ENCODE data around the gene CEP85L. TPM values are rescaled to one million over a fixed set of nuclear protein-coding genes. Genes with fewer than 3 reads are reported as not detected.

CEP85L gene
- total RNA-seq, 4 donors from 2014 or later: 15.6 to 22.8 (median 21.9) TPM

GRCh38 chr6:118488631-118489030 lies 162.8 kb downstream of the CEP85L start:
- ATAC-seq: no peak
- in situ Hi-C loops (cut with MboI; ENCODE audit: low sequenced_read_pairs in 4 of 4) (no loop called here), intact Hi-C loops (cut with DNase I; ENCODE audit: low total_unique reads) (no loop called here)
- H3K36me3 ChIP-seq: peaks cover 0 to 50% of the 10 kb centered on the region in 2 donors
- no peak overlapping the region for H3K27ac ChIP-seq
- TF ChIP-seq CTCF (IDR thresholded peaks at IDR 0.05 in 4 of 5, conservative IDR thresholded peaks at IDR 0.05 in 1 of 5) (no peak), POLR2A (IDR thresholded peaks at IDR 0.05) (no peak)
- no peaks in the 10 kb centered on the region for H3K27me3 ChIP-seq
- H3K4me3 ChIP-seq: no peak overlapping the region
- H3K4me1 ChIP-seq: peaks cover 0 to 9% of the 10 kb centered on the region in 2 donors
- no peak for DNase-seq
- H3K9me3 ChIP-seq: no peaks in the 10 kb centered on the region

- intact Hi-C loops (cut with DNase I; ENCODE audit: low total_unique reads) (no loop called here), in situ Hi-C loops (cut with MboI; ENCODE audit: low sequenced_read_pairs in 4 of 4) (no loop called here)
- no peaks in the 10 kb centered on the region for H3K9me3 ChIP-seq
- TF ChIP-seq POLR2A (IDR thresholded peaks at IDR 0.05): no peak
- no peak for TF ChIP-seq CTCF (IDR thresholded peaks at IDR 0.05 in 4 of 5, conservative IDR thresholded peaks at IDR 0.05 in 1 of 5)
- no peak overlapping the region for H3K4me3 ChIP-seq
- peaks cover 0 to 48% of the 10 kb centered on the region in 2 donors for H3K36me3 ChIP-seq
- H3K27me3 ChIP-seq: no peaks in the 10 kb centered on the region
- no peak for DNase-seq
- no peak for ATAC-seq
- no peak overlapping the region for H3K27ac ChIP-seq
- peaks cover 0 to 9% of the 10 kb centered on the region in 2 donors for H3K4me1 ChIP-seq
Measured at GRCh38 chr6:118485601-118486550, 165.5 kb downstream of the CEP85L start.

GRCh38 chr6:118476551-118476950 lies 174.8 kb downstream of the CEP85L start:
- peaks cover 20 to 21% of the 10 kb centered on the region in 2 donors for H3K4me1 ChIP-seq
- DNase-seq (no peak), ATAC-seq (peak; percentile 72 to 87)
- no peak overlapping the region for H3K4me3 ChIP-seq
- TF ChIP-seq POLR2A (IDR thresholded peaks at IDR 0.05) (no peak), CTCF (IDR thresholded peaks at IDR 0.05 in 4 of 5, conservative IDR thresholded peaks at IDR 0.05 in 1 of 5) (no peak)
- H3K36me3 ChIP-seq: peaks cover 0 to 32% of the 10 kb centered on the region in 2 donors
- intact Hi-C loops (cut with DNase I; ENCODE audit: low total_unique reads) (no loop called here), in situ Hi-C loops (cut with MboI; ENCODE audit: low sequenced_read_pairs in 4 of 4) (no loop called here)
- no peaks in the 10 kb centered on the region for H3K27me3 ChIP-seq
- no peaks in the 10 kb centered on the region for H3K9me3 ChIP-seq
- peak overlapping the region; percentile 21 to 66 (median 60) for H3K27ac ChIP-seq

GRCh38 chr6:118473266-118473665 lies 178.1 kb downstream of the CEP85L start:
- intact Hi-C loops (cut with DNase I; ENCODE audit: low total_unique reads) (no loop called here), in situ Hi-C loops (cut with MboI; ENCODE audit: low sequenced_read_pairs in 4 of 4) (no loop called here)
- H3K27ac ChIP-seq: no peak overlapping the region
- H3K36me3 ChIP-seq: peaks cover 0 to 10% of the 10 kb centered on the region in 2 donors
- no peak overlapping the region for H3K4me3 ChIP-seq
- DNase-seq: no peak
- no peak for ATAC-seq
- no peaks in the 10 kb centered on the region for H3K27me3 ChIP-seq
- no peaks in the 10 kb centered on the region for H3K9me3 ChIP-seq
- peaks cover 19 to 21% of the 10 kb centered on the region in 2 donors for H3K4me1 ChIP-seq
- TF ChIP-seq CTCF (IDR thresholded peaks at IDR 0.05 in 4 of 5, conservative IDR thresholded peaks at IDR 0.05 in 1 of 5) (no peak), POLR2A (IDR thresholded peaks at IDR 0.05) (no peak)

Measured in gastrocnemius medialis (tissue), 4 donors.